HepG2 (cell line): ENCODE results near the gene TARM1.

ENCODE experiments used
- EP300 ChIP-seq, 3 experiments: sonication (generic) in 1 of 3; formaldehyde crosslinking in 1 of 3; IDR thresholded peaks; 2 replicates each; pipeline versions ENCODE4 v1.5.1 to v1.6.1; 2011 to 2020; ENCODE audit warnings: low read depth in 2 of 3, low read length in 2 of 3, borderline replicate concordance in 1 of 3, improper control_type of control experiment in 1 of 3, mild to moderate bottlenecking in 1 of 3, missing genetic modification reagents in 1 of 3, moderate library complexity in 1 of 3
- FIP1L1 ChIP-seq: fragments of 200-400 bp; formaldehyde crosslinking; IDR thresholded peaks from 2 replicates; pipeline ENCODE4 v1.6.1; 2018; ENCODE audit warnings: low read depth, mild to moderate bottlenecking, low read length, moderate library complexity, borderline replicate concordance; ENCODE audit not compliant: insufficient read depth
- KLF12 ChIP-seq: sonication (generic); formaldehyde crosslinking; IDR thresholded peaks from 2 replicates; pipeline ENCODE4 v1.4.0; 2020; ENCODE audit warnings: missing genetic modification reagents, borderline replicate concordance
- RAD21 ChIP-seq: fragments of 450-650 bp; formaldehyde crosslinking; IDR thresholded peaks from 2 replicates; pipeline ENCODE4 v1.5.0; 2020; ENCODE audit warnings: mild to moderate bottlenecking
- ZBTB7B ChIP-seq: sonication (generic); formaldehyde crosslinking; IDR thresholded peaks from 2 replicates; pipeline ENCODE4 v1.4.0; 2020; ENCODE audit warnings: missing genetic modification reagents
- ZBTB8A ChIP-seq: sonication (generic); formaldehyde crosslinking; IDR thresholded peaks from 2 replicates; pipeline ENCODE4 v1.4.0; 2020; ENCODE audit warnings: mild to moderate bottlenecking, low read depth, missing genetic modification reagents, borderline replicate concordance
- ZNF224 ChIP-seq: sonication (generic); formaldehyde crosslinking; IDR thresholded peaks from 2 replicates; pipeline ENCODE4 v1.5.0; 2020; ENCODE audit warnings: mild to moderate bottlenecking, missing genetic modification reagents

- TF ChIP-seq KLF12, result no peak
- TF ChIP-seq RAD21 (CRISPR knock-in tag), result no peak
- TF ChIP-seq EP300 (IDR thresholded peaks at IDR 0.05; ENCODE audit: low read depth in 2 of 2, low read length in 2 of 2), result no peak
- TF ChIP-seq EP300 (CRISPR knock-in tag; IDR thresholded peaks at IDR 0.05; ENCODE audit: borderline replicate concordance), result no peak
- TF ChIP-seq ZBTB8A, result no peak
- no peak for TF ChIP-seq ZNF224
- TF ChIP-seq ZBTB7B (CRISPR knock-in tag), result no peak
- no peak for TF ChIP-seq FIP1L1
Observed at GRCh38 chr19:54029301-54029700, 51.9 kb downstream of the TARM1 start.
